ENCODE data around the gene TBC1D4.

The TBC1D4 gene

DNA sequence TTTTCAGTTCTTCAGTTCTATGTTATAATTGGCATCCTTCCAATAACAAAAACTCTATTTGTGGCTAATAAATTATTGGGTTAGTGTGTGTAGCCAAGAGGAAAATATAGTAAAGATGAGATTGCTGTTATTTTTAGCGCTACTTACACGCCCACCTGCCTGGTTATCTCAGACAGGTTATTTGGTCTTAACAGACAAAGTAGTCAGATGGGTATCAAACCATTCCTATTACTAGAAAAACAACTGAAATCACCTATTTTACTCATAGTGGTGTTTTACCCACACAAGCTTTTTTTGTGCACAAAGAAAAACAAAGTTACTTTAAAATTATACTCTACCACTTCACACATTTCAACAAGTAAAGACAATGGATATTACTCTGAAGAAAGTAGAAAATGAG, 151.2 kb downstream of the TBC1D4 start:
- no peak for DNase-seq (ENCODE audit: low read depth, low spot score)
- ChIA-PET CTCF (interaction anchor here (1.2 to 2.0 kb wide), 2 partner anchors 14 kb away, joined by 3 to 5 read pairs; no protein-coding TSS in a partner anchor), POLR2A (no interaction called here)
- TF ChIP-seq, protein P1, sequence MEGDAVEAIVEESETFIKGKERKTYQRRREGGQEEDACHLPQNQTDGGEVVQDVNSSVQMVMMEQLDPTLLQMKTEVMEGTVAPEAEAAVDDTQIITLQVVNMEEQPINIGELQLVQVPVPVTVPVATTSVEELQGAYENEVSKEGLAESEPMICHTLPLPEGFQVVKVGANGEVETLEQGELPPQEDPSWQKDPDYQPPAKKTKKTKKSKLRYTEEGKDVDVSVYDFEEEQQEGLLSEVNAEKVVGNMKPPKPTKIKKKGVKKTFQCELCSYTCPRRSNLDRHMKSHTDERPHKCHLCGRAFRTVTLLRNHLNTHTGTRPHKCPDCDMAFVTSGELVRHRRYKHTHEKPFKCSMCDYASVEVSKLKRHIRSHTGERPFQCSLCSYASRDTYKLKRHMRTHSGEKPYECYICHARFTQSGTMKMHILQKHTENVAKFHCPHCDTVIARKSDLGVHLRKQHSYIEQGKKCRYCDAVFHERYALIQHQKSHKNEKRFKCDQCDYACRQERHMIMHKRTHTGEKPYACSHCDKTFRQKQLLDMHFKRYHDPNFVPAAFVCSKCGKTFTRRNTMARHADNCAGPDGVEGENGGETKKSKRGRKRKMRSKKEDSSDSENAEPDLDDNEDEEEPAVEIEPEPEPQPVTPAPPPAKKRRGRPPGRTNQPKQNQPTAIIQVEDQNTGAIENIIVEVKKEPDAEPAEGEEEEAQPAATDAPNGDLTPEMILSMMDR (IDR thresholded peaks at IDR 0.05; ENCODE audit: insufficient read depth, low read length, missing control alignments): no peak
- H3K4me3 ChIP-seq (ENCODE audit: low read depth, low read length): no peak overlapping the region

DNA sequence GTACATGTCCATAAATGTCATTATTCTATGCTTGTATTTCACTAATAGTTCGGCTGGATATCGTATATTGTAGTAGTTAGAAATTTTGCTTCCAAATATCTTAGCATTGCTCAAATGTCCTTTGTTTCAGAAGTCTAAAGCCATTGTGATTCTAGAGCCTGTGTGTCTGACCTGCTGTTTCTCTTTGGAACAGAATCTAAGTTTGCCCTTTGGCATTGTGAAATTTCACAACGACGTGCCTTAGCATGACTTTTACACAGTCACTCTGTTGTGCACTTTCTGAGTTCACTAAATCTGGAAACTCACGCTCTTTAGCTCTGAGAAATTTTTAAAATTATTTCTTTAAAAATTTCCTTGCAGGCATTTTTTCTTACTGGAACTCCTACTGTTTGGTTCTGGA, 152.2 kb downstream of the TBC1D4 start:
- POLR2A ChIA-PET: no interaction called here
- no peak for DNase-seq (ENCODE audit: low read depth, low spot score)
- H3K4me3 ChIP-seq (ENCODE audit: low read depth, low read length): no peak overlapping the region
- CTCF ChIA-PET: interaction anchor here (1.2 kb wide), 1 partner anchor 13 kb away, joined by 3 read pairs; no protein-coding TSS in a partner anchor
- TF ChIP-seq, protein P1 (IDR thresholded peaks at IDR 0.05; ENCODE audit: insufficient read depth, low read length, missing control alignments): no peak

DNA sequence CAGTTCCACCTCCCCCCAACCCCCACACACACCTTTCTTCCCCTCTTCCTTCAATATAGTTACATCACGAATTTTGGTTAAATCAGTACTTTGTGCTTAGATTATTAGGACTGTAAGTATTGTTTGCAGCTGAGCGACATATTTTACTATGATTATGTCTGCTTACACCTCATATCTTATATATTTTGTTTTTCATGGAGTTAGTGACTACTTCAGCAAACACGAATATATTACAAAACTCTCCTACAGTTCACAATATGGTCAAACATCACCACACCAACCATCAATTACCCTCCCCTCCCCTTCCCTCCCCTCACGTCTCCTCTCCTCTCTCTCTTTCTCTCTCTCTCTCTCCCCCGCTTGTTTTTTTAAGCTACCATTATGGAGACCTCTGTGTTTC, 152.9 kb downstream of the TBC1D4 start:
- TF ChIP-seq, protein P1 (IDR thresholded peaks at IDR 0.05; ENCODE audit: insufficient read depth, low read length, missing control alignments): no peak
- ChIA-PET CTCF (no interaction called here), POLR2A (no interaction called here)
- DNase-seq (ENCODE audit: low read depth, low spot score): no peak
- no peak overlapping the region for H3K4me3 ChIP-seq (ENCODE audit: low read depth, low read length)

DNA sequence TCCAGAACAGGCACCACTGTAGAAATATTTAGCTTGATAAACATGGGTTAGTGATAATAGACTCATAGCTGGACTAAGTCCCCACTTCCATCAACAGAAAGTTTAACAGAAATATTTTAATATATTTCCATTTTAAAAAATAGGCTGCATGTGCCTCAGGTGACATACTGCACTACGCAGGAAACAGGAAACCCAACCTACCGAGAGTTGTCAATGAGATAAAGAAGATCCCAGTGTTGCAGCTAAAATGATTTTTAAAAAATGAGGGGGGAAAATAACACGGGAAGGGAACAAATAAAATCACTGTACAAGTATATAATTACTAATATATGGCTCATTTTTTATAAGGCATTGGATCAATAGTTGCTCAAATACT, 154.8 kb downstream of the TBC1D4 start:
- H3K4me3 ChIP-seq (ENCODE audit: low read depth, low read length): no peak overlapping the region
- ChIA-PET POLR2A (no interaction called here), CTCF (interaction anchor here (1.1 to 1.5 kb wide), 2 partner anchors 16 to 46 kb away, joined by 3 to 5 read pairs; no protein-coding TSS in a partner anchor)
- no peak for DNase-seq (ENCODE audit: low read depth, low spot score)
- TF ChIP-seq, protein P1 (IDR thresholded peaks at IDR 0.05; ENCODE audit: insufficient read depth, low read length, missing control alignments): no peak

DNA sequence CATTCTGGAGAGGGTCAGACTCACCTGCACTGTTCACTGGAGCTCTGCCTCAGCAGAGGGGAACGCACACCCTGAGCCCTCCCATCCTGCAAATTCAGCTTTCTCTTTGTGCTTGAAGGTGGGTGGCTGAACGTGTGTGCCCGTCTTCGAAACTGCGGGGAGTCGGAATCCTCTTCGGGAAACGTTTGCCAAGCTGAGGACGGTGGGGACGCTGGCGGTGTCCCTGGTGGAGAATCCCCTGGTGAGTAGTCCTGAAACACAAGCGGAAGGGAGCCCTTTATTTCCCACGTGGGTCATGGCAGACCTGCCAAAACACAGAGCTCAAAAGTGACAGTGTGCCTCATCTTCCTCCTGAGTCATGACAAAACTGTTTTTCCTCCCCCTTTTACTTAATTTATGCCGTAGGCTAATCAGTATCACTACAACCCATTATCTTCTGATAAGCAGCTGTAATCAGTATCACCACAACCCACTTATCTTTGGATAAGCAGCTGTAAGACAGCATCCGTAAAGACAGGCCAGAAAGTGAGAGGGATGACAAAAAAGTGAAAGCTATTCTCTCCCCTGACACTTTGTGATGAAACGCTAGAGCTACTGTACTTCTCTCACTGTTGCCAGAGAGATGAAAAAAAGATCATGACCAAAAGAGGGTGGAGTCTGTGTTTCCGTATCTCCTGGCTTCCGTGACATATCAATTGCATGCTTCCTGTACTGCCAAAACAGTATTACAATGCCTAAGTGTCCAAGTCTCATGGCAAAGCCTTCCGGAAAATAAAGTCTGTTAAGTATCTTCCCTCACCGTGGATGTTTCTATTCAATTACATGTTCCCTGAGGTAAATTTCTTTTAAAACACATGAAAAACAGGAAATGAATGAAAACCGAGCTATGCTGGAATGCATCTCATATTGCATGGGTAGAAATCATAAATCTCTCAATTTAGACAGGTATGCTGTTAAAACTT, 155.5 kb downstream of the TBC1D4 start:
- TF ChIP-seq, protein P1 (IDR thresholded peaks at IDR 0.05; ENCODE audit: insufficient read depth, low read length, missing control alignments): no peak
- POLR2A ChIA-PET: interaction anchor here (0.7 kb wide), 1 partner anchor 211 kb away, joined by 3 read pairs; the partner anchor contains the start of gene COMMD6
- DNase-seq (ENCODE audit: low read depth, low spot score): no peak
- H3K4me3 ChIP-seq (ENCODE audit: low read depth, low read length): no peak overlapping the region
- CTCF ChIA-PET: interaction anchor here (0.9 to 1.1 kb wide), 2 partner anchors 15 to 208 kb away, joined by 3 read pairs; no protein-coding TSS in a partner anchor

DNA sequence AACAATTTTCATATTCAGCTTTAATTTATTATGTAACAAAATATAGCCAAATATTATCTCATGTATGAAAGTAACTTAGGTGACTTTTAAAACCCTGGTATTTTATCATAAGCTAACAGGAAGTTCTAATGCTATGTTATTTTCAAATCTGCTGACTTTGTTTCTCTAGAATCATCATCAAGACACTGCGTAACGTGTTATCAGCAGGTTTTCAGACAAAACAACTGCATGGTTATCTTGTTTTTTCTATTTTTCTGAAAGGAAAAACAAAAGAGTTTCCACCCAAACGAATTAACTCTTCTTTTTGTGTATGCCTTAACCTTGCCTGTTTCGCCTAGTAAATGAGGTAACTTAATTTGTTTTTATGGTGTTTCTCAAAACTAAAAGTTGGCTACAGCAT, 156.3 kb downstream of the TBC1D4 start:
- DNase-seq (ENCODE audit: low read depth, low spot score): no peak
- TF ChIP-seq, protein P1 (IDR thresholded peaks at IDR 0.05; ENCODE audit: insufficient read depth, low read length, missing control alignments): no peak
- ChIA-PET CTCF (interaction anchor here (0.7 kb wide), 1 partner anchor 13 kb away, joined by 3 read pairs; no protein-coding TSS in a partner anchor), POLR2A (no interaction called here)
- no peak overlapping the region for H3K4me3 ChIP-seq (ENCODE audit: low read depth, low read length)
